ENCODE data around the gene DNAH17.

Gene DNAH17

DNA sequence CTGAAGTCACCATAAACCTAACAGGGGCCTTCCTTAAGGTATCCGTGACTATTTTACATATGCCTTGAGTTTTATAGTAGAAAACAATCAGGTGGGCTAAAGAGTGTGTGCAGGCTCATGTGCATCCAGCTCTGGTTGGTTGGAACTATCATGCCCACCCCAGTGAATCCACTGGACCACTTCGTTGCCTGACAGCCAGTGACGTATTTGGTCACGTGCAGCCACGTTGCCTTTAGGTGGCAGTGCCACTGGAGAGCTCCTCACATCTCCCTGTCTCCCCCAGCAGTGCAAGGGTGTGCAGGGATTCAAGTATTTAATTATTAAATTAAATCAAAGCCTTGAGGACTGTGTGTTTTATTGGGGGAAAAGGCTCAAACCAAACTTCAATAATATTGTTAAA, 42.1 kb upstream of the DNAH17 start:
- no peak overlapping the region for H3K27ac ChIP-seq
- no peak for TF ChIP-seq ZFX (IDR thresholded peaks at IDR 0.05; ENCODE audit: borderline replicate concordance)
- TF ChIP-seq, protein P1, sequence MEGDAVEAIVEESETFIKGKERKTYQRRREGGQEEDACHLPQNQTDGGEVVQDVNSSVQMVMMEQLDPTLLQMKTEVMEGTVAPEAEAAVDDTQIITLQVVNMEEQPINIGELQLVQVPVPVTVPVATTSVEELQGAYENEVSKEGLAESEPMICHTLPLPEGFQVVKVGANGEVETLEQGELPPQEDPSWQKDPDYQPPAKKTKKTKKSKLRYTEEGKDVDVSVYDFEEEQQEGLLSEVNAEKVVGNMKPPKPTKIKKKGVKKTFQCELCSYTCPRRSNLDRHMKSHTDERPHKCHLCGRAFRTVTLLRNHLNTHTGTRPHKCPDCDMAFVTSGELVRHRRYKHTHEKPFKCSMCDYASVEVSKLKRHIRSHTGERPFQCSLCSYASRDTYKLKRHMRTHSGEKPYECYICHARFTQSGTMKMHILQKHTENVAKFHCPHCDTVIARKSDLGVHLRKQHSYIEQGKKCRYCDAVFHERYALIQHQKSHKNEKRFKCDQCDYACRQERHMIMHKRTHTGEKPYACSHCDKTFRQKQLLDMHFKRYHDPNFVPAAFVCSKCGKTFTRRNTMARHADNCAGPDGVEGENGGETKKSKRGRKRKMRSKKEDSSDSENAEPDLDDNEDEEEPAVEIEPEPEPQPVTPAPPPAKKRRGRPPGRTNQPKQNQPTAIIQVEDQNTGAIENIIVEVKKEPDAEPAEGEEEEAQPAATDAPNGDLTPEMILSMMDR (IDR thresholded peaks at IDR 0.05), result no peak

DNA sequence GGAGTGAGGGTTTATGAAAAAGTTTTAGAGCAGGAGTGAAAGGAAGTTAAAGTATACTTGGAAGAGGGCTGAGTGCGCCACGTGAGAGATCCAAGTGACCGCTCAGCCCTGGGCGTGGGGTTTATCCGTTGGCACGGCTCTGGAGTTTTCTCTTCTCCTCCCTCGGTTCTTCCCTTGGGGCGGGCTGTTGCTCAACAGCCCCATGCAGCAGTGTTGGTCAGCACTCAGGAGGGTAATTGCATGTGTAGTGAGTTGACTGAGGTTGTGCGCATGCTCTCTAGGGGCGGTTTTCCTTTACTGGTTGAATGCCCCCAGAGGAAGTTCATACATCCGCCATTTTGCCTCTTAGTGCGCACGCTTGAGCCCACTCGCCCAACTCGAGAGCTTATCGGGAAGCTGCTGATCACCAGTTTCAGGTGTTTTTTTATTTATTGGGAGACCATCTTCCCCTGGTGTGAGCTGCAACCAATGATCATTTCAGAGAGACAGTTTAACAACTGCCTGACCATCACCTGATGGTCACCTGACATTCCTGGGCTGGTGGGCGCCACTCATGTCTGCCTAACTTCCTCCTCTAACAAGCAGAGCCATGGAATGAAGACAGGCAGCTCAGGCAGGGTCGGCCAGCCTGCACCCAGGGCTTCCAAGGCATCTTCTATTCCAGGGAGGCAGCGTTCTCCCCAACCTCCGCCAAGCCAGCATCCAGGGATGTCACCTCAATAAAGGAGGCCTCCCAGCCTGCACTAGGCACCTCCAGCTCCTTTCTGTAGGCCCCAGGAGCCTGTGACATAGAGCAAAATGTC, 41.3 kb upstream of the DNAH17 start:
- no peak overlapping the region for H3K27ac ChIP-seq
- TF ChIP-seq ZFX (IDR thresholded peaks at IDR 0.05; ENCODE audit: borderline replicate concordance), result no peak

DNA sequence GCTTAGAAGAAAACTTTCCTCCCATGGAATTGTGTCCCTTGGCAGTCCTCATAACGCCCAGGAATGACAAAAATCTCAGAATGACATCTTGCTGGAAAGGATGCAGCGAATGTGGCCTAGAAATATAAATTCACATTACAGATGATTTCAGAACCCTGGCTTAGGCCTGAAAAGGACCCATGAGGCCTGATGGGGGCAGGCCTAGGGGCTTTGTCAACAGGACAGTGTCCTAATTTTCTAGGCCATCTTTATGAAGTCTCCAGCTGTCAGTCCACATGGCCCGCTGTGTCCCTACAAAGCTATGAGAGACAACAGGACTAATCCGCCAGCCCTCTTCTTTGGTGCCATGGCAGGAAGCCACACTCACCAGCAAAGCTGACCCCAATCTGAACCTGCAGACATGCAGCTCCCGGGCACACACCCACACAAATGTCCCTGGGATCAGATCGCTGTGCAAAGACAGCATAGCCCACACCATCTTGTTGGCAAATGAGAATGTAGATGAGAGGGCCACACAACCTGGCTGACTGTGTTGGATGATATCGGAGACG, 40.4 kb upstream of the DNAH17 start:
- no peak overlapping the region for H3K27ac ChIP-seq
- no peak for TF ChIP-seq ZFX (IDR thresholded peaks at IDR 0.05; ENCODE audit: borderline replicate concordance)
- TF ChIP-seq, protein P1 (IDR thresholded peaks at IDR 0.05), result no peak

DNA sequence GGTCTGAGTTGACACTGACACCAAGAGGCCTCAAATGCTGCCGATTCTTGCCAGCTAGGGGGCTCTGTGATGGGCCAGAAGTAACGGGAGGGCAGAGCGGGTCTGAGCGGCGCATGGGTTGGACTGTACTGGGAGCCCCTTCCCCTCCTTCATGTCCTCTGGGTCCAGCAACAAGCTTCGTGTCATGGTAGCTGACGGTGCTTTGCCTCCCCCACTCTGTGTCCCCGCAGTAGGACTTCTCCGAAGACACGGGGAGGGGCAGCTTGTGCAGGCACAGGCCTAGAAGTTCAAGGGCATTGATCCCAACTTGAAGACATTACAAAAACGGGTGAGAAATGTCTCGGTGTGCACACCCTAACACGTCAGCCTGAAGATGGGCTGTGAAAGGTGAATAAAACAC, 39.8 kb upstream of the DNAH17 start:
- no peak overlapping the region for H3K27ac ChIP-seq
- TF ChIP-seq, protein P1 (IDR thresholded peaks at IDR 0.05), result no peak
- no peak for TF ChIP-seq ZFX (IDR thresholded peaks at IDR 0.05; ENCODE audit: borderline replicate concordance)

DNA sequence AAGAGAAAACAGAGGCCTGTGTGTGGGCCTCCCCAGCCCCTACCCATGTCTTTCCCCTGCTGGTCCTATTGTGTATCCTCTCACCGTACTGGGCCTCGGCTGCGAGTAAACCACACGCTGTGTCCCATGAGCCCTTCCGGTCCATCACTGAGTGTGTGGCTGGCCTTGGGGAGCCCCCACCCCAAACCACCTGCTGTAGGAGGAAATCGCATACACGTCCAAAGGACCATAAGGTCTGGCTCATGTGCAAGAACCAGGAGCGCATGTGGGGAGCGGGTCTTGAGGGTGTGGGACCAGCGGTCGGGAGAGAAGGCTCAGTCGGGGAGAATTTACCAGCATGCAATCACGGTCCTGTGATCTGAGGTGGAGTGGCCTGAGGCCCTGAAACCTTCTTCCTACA, 38.4 kb upstream of the DNAH17 start:
- no peak overlapping the region for H3K27ac ChIP-seq
- TF ChIP-seq ZFX (IDR thresholded peaks at IDR 0.05; ENCODE audit: borderline replicate concordance), result no peak
- TF ChIP-seq, protein P1 (IDR thresholded peaks at IDR 0.05), result no peak

DNA sequence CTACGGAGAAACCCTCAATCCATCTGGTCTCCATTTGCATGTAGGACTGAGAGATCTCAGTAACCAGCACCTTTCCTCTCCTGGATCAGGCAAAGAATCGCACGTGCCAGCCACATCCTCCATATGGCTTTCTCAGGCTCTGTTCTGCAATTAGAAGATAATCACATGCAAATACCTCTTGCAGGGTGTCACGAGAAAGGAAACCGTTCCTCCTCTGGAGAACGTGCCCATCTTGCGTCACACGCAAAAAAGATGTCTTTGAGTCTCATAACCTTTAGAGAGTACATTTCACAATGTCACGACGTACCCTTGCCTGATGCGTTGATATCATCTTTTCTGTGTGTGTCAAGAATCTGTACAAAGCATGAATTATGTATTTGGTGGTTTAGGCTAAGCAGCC, 36.2 kb upstream of the DNAH17 start:
- TF ChIP-seq, protein P1 (IDR thresholded peaks at IDR 0.05), result no peak
- TF ChIP-seq ZFX (IDR thresholded peaks at IDR 0.05; ENCODE audit: borderline replicate concordance), result no peak
- H3K27ac ChIP-seq, result no peak overlapping the region

DNA sequence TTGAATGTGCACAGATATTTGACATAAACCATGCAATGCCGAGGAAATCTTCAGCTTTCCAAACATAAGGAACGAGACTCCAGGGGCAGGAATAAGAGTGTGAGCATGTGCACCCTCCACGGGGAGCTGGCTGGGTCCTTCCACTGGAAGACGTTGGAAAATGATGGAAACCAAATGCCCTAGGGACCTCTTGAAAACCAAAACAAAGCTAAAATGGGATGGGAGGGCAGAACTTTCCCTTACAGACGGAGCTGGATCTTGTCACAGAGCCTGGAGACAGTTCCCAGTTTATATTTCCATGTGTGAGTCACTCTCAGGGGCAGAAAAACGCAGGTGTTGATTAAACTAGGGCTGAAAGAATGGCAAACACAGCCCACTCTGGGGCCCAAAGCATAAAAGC, 34.4 kb upstream of the DNAH17 start:
- TF ChIP-seq ZFX (IDR thresholded peaks at IDR 0.05; ENCODE audit: borderline replicate concordance), result no peak
- no peak overlapping the region for H3K27ac ChIP-seq

DNA sequence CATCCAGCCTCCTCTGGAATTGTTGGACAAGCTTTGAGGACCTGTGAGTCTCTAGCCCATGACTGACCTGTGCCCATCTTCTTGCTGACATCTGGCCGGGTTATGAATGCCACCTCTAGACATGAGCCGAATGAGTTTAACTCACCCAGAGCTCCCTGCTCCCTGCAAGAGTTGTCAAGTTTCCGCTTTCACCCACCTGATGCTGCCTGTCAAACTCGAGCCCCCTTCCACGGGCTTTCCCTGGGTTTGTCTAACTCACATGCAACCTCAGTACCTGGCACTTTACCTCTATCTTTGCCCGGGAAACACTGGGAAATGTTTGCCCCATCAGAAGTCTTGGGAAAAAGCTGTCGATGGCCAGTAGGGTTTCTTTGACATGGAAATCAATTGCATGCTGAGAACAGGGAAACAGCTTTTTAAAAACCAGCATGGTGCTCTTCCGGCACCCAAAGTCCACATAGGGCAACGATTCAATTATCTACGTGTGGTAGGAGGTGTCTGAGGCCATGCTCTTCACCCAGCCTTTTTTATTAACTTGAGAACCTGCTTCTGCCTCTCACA, 33.8 kb upstream of the DNAH17 start:
- no peak overlapping the region for H3K27ac ChIP-seq
- TF ChIP-seq, protein P1 (IDR thresholded peaks at IDR 0.05), result no peak

All from 22Rv1 (cell line).